Testis (tissue), 3 donors: ENCODE measurements around the gene BCL11B. TPM values are rescaled to one million over a fixed set of nuclear protein-coding genes. Genes with fewer than 3 reads are reported as not detected.
"Not testable (repeated sequence)": the region's sequence is repeated elsewhere in the genome, so short reads cannot be mapped to it uniquely, and the experiment has no call there.

Source experiments
- DNase-seq: peaks from one replicate; pipeline ENCODE4 v3.0.0-alpha.2; 2019
- H3K27ac ChIP-seq, 2 donors: fragments of 200-600 bp; sonication (generic); one replicate each; pipeline ENCODE4 v1.5.1; 2019
- H3K27me3 ChIP-seq: fragments of 200-600 bp; sonication (generic); one replicate; pipeline ENCODE4 v1.5.1; 2019
- H3K36me3 ChIP-seq: fragments of 200-600 bp; sonication (generic); one replicate; pipeline ENCODE4 v1.5.1; 2017; ENCODE audit warnings: low read depth; ENCODE audit errors: missing control alignments
- H3K4me1 ChIP-seq: fragments of 200-600 bp; sonication (generic); one replicate; pipeline ENCODE4 v1.5.1; 2019
- H3K4me3 ChIP-seq, 2 donors: fragments of 200-600 bp; sonication (generic); one replicate each; pipeline ENCODE4 v1.5.1; 2017 to 2019
- H3K9me3 ChIP-seq: fragments of 200-600 bp; sonication (generic); one replicate; pipeline ENCODE4 v1.5.1; 2017
- CTCF ChIP-seq, 3 experiments: fragments of 450-650 bp in 2 of 3; fragments of 200-600 bp in 1 of 3; sonication (generic) in 1 of 3; IDR thresholded peaks; one replicate each; pipeline ENCODE4 v1.5.1; 2016 to 2019; ENCODE audit warnings: antibody characterized with exemption in 3 of 3, mild to moderate bottlenecking in 2 of 3, moderate library complexity in 1 of 3
- POLR2A ChIP-seq: fragments of 450-650 bp; IDR thresholded peaks from one replicate; pipeline ENCODE4 v1.6.1; 2017; ENCODE audit warnings: antibody characterized with exemption, mild to moderate bottlenecking, moderate library complexity
- WGBS, 2 donors: methylation state at CpG; one replicate each; pipeline ENCODE4 v1.1.5; 2018; 5-methylcytosine and 5-hydroxymethylcytosine counted together
- intact Hi-C: fragments of 100-400 bp; cut with DNase I; formaldehyde crosslinking; loops from one replicate; pipeline ENCODE4 v1.15.1; 2023; ENCODE audit warnings: low total_unique reads
- polyA plus RNA-seq: library from polyadenylated mRNA; stranded (reverse); fragments of 350-450 nt; fragmentation: Illumina TruSeq; extraction: RNeasy Lipid Tissue Mini Kit (QIAGEN cat#74804); gene quantifications from one replicate; pipeline ENCODE4 v1.2.3, GENCODE V29; 2014; ENCODE audit warnings: low read depth, low replicate concordance; ENCODE audit not compliant: insufficient read depth
- total RNA-seq, 2 donors: library from RNA; depleted of rRNA; stranded (reverse); fragments of >200 nt; gene quantifications; one replicate each; pipeline ENCODE4 v1.2.3, GENCODE V29; 2016

BCL11B gene
- total and polyA plus RNA-seq, 3 donors from 2014 or later, result 0.96 to 4.7 (median 4.4) TPM

DNA sequence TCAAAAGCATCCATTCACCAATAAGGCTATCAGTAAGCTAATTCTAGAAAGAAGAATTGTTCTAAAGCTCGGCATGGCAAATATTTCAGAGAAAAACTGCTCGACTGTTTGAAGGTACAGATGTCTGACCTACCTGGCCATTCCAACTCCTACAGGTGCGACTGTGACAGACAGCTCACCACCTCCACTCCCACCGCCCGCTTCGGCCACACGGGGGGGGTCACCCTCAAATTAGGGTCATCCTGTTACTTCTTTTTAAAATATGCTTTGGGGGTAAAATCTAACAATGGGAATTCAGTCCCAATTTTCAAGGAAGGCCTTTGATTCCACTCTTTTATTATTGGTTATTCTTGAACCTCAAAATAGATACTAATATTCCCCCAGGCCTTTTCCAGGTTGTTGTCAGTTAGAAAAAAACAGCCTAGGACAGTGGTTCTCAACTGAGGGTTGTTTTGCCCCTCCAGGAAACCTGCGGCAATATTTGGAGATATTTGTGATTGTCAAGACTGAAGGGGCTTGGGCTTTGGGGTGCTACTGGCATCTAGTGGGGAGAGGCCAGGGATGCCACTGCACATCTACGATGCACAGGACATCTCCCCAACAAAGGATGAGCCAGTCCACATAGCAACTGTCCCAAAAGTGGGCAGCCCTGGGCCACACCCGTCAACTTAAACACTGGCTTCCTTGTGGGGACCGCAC is 81.2 kb downstream of the BCL11B start:
- Histone ChIP-seq H3K27ac (no peak overlapping the region), H3K4me3 (no peak overlapping the region), H3K27me3 (no peaks in the 10 kb centered on the region), H3K36me3 (no peaks in the 10 kb centered on the region), H3K9me3 (no peaks in the 10 kb centered on the region), H3K4me1 (peaks cover 4% of the 10 kb centered on the region)
- intact Hi-C loops, result no loop called here
- DNase-seq, result no peak
- WGBS, 2 donors, result 76 to 84% methylated on average over 11 of the region's 11 CpGs
- no peak for TF ChIP-seq POLR2A
- TF ChIP-seq CTCF (IDR thresholded peaks at IDR 0.05), result no peak

DNA sequence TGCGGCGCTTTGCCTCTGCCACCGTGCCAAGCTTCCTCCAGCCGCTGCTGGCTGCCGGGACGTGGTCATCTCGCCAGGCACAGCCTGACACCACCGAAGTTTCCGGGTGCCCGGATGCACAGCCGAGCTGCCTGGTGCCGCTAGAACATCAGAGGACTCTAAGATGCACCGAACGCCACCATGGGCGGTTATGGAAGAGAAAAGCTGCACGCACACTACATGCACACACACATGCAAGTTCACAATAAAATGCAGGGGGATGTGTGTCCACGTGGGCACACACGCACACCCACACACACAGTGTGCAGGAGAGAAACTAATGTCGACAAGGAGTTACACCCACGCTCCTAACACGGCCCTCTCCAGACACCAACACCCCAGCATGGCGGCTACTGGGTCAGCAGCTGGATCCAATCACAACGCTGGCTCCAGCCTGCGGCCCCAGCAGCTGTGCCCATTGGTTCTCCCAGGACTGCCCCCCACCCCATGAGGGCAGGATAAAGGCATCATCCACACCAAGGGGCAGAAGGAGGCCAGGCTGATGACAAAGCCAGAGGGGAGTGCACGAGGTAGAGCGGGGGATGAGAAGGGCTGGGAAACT is 82.7 kb downstream of the BCL11B start:
- Histone ChIP-seq H3K9me3 (no peaks in the 10 kb centered on the region), H3K36me3 (no peaks in the 10 kb centered on the region), H3K27me3 (no peaks in the 10 kb centered on the region), H3K4me3 (peak overlapping the region in 1 of 2 donors; percentile 36), H3K27ac (no peak overlapping the region), H3K4me1 (peaks cover 4% of the 10 kb centered on the region)
- WGBS, 2 donors, result 67 to 69% methylated on average over 26 of the region's 26 CpGs
- intact Hi-C loops, result no loop called here
- TF ChIP-seq CTCF (IDR thresholded peaks at IDR 0.05) (no peak), POLR2A (no peak)
- no peak for DNase-seq

DNA sequence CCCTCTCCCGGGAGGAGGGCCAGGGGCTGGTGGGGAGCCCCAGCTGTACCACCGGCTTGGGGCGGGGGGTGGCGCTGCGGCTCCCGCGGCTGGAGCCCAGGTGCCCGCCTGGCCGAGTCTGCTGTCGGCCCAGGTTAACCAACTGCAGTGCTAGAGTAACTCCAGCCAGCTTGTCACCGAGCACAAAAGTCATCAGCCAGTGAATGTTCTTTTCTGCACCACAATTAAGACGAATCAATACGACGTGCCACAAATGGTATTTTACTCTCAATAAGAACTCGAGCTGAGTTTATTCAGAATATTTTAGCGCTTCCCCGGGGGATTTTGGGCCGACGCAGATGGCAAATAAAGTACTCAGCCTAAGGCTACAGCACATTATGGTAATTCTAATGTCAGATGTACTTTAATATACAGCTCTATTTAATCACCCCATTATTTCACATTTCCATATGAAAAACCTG is 83.2 kb downstream of the BCL11B start:
- no peaks in the 10 kb centered on the region for H3K36me3 ChIP-seq
- no peaks in the 10 kb centered on the region for H3K27me3 ChIP-seq
- H3K4me3 ChIP-seq, result peak overlapping the region in 1 of 2 donors; percentile 36
- no peak overlapping the region for H3K27ac ChIP-seq
- intact Hi-C loops, result no loop called here
- 46 to 58% methylated on average over 12 to 19 of the region's 19 CpGs for WGBS, 2 donors
- TF ChIP-seq POLR2A, result no peak
- no peak for DNase-seq
- no peaks in the 10 kb centered on the region for H3K9me3 ChIP-seq
- H3K4me1 ChIP-seq, result peaks cover 4% of the 10 kb centered on the region

- Histone ChIP-seq H3K36me3 (no peaks in the 10 kb centered on the region), H3K4me1 (peaks cover 4% of the 10 kb centered on the region), H3K9me3 (no peaks in the 10 kb centered on the region), H3K27me3 (no peaks in the 10 kb centered on the region), H3K27ac (no peak overlapping the region), H3K4me3 (no peak overlapping the region)
- no peak for DNase-seq
- intact Hi-C loops, result no loop called here
- WGBS, 2 donors, result 59 to 67% methylated on average over 8 of the region's 8 CpGs
- no peak for TF ChIP-seq CTCF (IDR thresholded peaks at IDR 0.05)
- TF ChIP-seq POLR2A, result no peak
Measured at GRCh38 chr14:99187858-99188257, 84.1 kb downstream of the BCL11B start.

DNA sequence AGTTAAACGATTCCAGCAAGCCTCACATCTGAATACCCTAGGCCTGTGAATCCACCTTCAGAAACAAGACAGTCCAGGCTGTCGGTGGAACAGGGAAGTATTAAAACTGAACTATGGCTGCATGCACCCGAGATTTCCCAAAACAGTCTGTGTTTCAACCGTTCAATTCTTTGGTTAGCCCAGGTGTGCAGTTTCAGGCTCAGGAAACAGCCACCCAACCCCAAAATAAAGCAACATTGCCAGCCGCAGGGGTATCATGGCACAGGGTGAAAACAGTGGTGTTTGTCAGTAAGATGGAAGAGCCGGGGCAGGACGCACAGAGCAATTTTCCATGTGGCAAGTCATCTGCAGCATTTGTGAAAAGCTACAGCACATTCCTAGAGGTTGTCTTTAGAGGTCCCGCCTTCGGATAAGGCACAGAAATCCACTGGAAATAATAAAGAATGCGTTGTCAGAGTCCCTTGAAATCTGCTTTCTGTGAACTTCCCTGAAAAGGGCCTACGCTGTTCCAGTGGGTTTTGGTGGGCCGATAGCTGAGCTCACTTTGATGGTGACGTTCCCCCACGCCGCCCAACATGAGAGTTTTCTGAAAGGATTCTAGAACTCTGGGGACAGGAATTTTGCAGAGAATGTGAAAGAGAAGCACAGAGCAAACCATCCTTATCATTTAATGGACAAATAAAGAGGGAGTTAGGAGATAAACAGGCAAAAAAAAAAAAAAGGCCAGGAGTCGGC is 84.9 kb downstream of the BCL11B start:
- 86 to 91% methylated on average over 16 of the region's 16 CpGs for WGBS, 2 donors
- Histone ChIP-seq H3K27me3 (no peaks in the 10 kb centered on the region), H3K4me3 (no peak overlapping the region), H3K9me3 (no peaks in the 10 kb centered on the region), H3K4me1 (peaks cover 4% of the 10 kb centered on the region), H3K36me3 (no peaks in the 10 kb centered on the region), H3K27ac (no peak overlapping the region)
- intact Hi-C loops, result no loop called here
- DNase-seq, result no peak
- no peak for TF ChIP-seq CTCF (IDR thresholded peaks at IDR 0.05)
- TF ChIP-seq POLR2A, result no peak

- H3K36me3 ChIP-seq, H3K27ac ChIP-seq, intact Hi-C loops, H3K27me3 ChIP-seq, H3K9me3 ChIP-seq, H3K4me3 ChIP-seq, DNase-seq, H3K4me1 ChIP-seq: not testable (repeated sequence)
- 90 to 97% methylated on average over 8 of the region's 8 CpGs for WGBS, 2 donors
Measured at GRCh38 chr14:99186336-99186735, 85.7 kb downstream of the BCL11B start.
